OCI-LY1 (cell line): ENCODE results near the gene SIK3.

Experiments
- H2AFZ ChIP-seq: fragments of 200-600 bp; sonication (generic), shearing (Covaris generic); 2 replicates; pipeline ENCODE4 v1.6.0; 2014; ENCODE audit warnings: antibody characterized with exemption, mild to moderate bottlenecking, low read length
- H3F3A ChIP-seq: fragments of 200-600 bp; sonication (generic), shearing (Covaris generic); 2 replicates; pipeline ENCODE4 v1.6.0; 2014; ENCODE audit warnings: mild to moderate bottlenecking, antibody characterized with exemption, low read length, moderate library complexity; ENCODE audit not compliant: insufficient read depth
- H3K27ac ChIP-seq: fragments of 200-600 bp; sonication (generic); 2 replicates; pipeline ENCODE4 v1.5.1; 2014; ENCODE audit warnings: low read length, mixed run types, mild to moderate bottlenecking, low read depth; ENCODE audit not compliant: poor library complexity, severe bottlenecking
- H3K27me3 ChIP-seq: fragments of 200-600 bp; sonication (generic); 2 replicates; pipeline ENCODE4 v1.6.0; 2014; ENCODE audit warnings: antibody characterized with exemption, mild to moderate bottlenecking, low read length, moderate library complexity; ENCODE audit not compliant: insufficient read depth
- H3K36me3 ChIP-seq: fragments of 200-600 bp; sonication (generic); 2 replicates; pipeline ENCODE4 v1.6.1; 2014; ENCODE audit warnings: mild to moderate bottlenecking, antibody characterized with exemption, low read length, moderate library complexity, mixed read lengths; ENCODE audit not compliant: insufficient read depth
- H3K4me1 ChIP-seq: fragments of 200-600 bp; sonication (generic); 2 replicates; pipeline ENCODE4 v1.5.1; 2014; ENCODE audit warnings: mild to moderate bottlenecking, low read length, moderate library complexity; ENCODE audit not compliant: insufficient read depth, severe bottlenecking
- H3K4me2 ChIP-seq: fragments of 200-600 bp; sonication (generic), shearing (Covaris generic); 2 replicates; pipeline ENCODE4 v1.6.1; 2014; ENCODE audit warnings: low read length
- H3K4me3 ChIP-seq: fragments of 200-600 bp; sonication (generic); 2 replicates; pipeline ENCODE4 v1.5.1; 2014; ENCODE audit warnings: low read length, low read depth, mild to moderate bottlenecking, mixed read lengths; ENCODE audit not compliant: poor library complexity, severe bottlenecking
- H3K79me2 ChIP-seq: fragments of 200-600 bp; shearing (Covaris generic); 2 replicates; pipeline ENCODE4 v1.6.1; 2016; ENCODE audit warnings: mixed run types, low read length, mixed read lengths; ENCODE audit not compliant: insufficient read depth
- H3K9ac ChIP-seq: fragments of 200-600 bp; sonication (generic), shearing (Covaris generic); 2 replicates; pipeline ENCODE4 v1.6.1; 2014; ENCODE audit warnings: mild to moderate bottlenecking, low read length, mixed read lengths
- H3K9me2 ChIP-seq: fragments of 200-600 bp; sonication (generic), shearing (Covaris generic); 2 replicates; pipeline ENCODE4 v1.6.1; 2014; ENCODE audit warnings: low read depth, mild to moderate bottlenecking, low read length, mixed read lengths
- H3K9me3 ChIP-seq: fragments of 200-600 bp; shearing (Covaris generic); 2 replicates; pipeline ENCODE4 v1.6.1; 2014; ENCODE audit warnings: low read length, mixed read lengths
- H4K20me1 ChIP-seq: fragments of 200-600 bp; sonication (generic), shearing (Covaris generic); 2 replicates; pipeline ENCODE4 v1.6.0; 2016; ENCODE audit warnings: mild to moderate bottlenecking, low read length; ENCODE audit not compliant: insufficient read depth
- CTCF ChIP-seq: fragments of 200-600 bp; sonication (generic), shearing (Covaris generic); IDR thresholded peaks from 2 replicates; pipeline ENCODE4 v1.5.1; 2017; ENCODE audit warnings: mild to moderate bottlenecking, antibody characterized with exemption, low read length, moderate library complexity, mixed read lengths
- EZH2 ChIP-seq: fragments of 200-600 bp; sonication (generic), shearing (Covaris generic); IDR thresholded peaks from 2 replicates; pipeline ENCODE4 v1.8.0; 2017; ENCODE audit warnings: borderline replicate concordance, mixed run types, mild to moderate bottlenecking, antibody characterized with exemption, low read length, moderate library complexity, mixed read lengths

Gene SIK3

GRCh38 chr11:117128289-117128688 is 30.1 kb upstream of the SIK3 start:
- Histone ChIP-seq H3K4me1 (no peaks in the 10 kb centered on the region), H3K27me3 (no peaks in the 10 kb centered on the region), H4K20me1 (no peaks in the 10 kb centered on the region), H3F3A (no peaks in the 10 kb centered on the region), H2AFZ (no peak overlapping the region), H3K9me2 (no peaks in the 10 kb centered on the region), H3K36me3 (no peaks in the 10 kb centered on the region), H3K4me3 (no peak overlapping the region), H3K27ac (no peak overlapping the region), H3K4me2 (no peak overlapping the region), H3K9me3 (no peaks in the 10 kb centered on the region), H3K79me2 (no peaks in the 10 kb centered on the region), H3K9ac (no peak overlapping the region)
- TF ChIP-seq EZH2 (no peak), CTCF (no peak)

- Histone ChIP-seq H3K36me3 (no peaks in the 10 kb centered on the region), H3K4me2 (no peak overlapping the region), H3K79me2 (no peaks in the 10 kb centered on the region), H3K9me3 (no peaks in the 10 kb centered on the region), H3K27ac (no peak overlapping the region), H3K4me3 (no peak overlapping the region), H3K27me3 (no peaks in the 10 kb centered on the region), H3K9me2 (no peaks in the 10 kb centered on the region), H3K4me1 (no peaks in the 10 kb centered on the region), H4K20me1 (no peaks in the 10 kb centered on the region), H2AFZ (no peak overlapping the region), H3K9ac (no peak overlapping the region), H3F3A (no peaks in the 10 kb centered on the region)
- TF ChIP-seq EZH2 = no peak
- no peak for TF ChIP-seq CTCF
Measured at GRCh38 chr11:117127171-117127901, 29.1 kb upstream of the SIK3 start.

- H3K4me3 ChIP-seq = no peak overlapping the region
- H3K27me3 ChIP-seq = no peaks in the 10 kb centered on the region
- no peak overlapping the region for H3K4me2 ChIP-seq
- H3K9ac ChIP-seq = no peak overlapping the region
- no peaks in the 10 kb centered on the region for H3F3A ChIP-seq
- no peaks in the 10 kb centered on the region for H3K36me3 ChIP-seq
- H3K79me2 ChIP-seq = no peaks in the 10 kb centered on the region
- no peak overlapping the region for H2AFZ ChIP-seq
- TF ChIP-seq CTCF (no peak), EZH2 (no peak)
- no peaks in the 10 kb centered on the region for H3K9me2 ChIP-seq
- H3K27ac ChIP-seq = no peak overlapping the region
- H3K9me3 ChIP-seq = no peaks in the 10 kb centered on the region
- no peaks in the 10 kb centered on the region for H4K20me1 ChIP-seq
- no peaks in the 10 kb centered on the region for H3K4me1 ChIP-seq
Measured at GRCh38 chr11:117126223-117126965, 28.2 kb upstream of the SIK3 start.
